Measurements from ENCODE around the gene B3GAT2.

- TF ChIP-seq CTCF (IDR thresholded peaks at IDR 0.05; ENCODE audit: poor library complexity) (no peak), EZH2 (IDR thresholded peaks at IDR 0.05; ENCODE audit: borderline replicate concordance) (no peak), EZH2phosphoT487 (IDR thresholded peaks at IDR 0.05; ENCODE audit: low read depth, severe bottlenecking, unreplicated experiment) (no peak)
These were observed 51.1 kb downstream of the B3GAT2 start for GRCh38 chr6:70905742-70906141.

All from hepatocyte (in vitro differentiated cells).